Epithelial cell of esophagus (primary cell): ENCODE data around the gene NPDC1.

Source experiments
- DNase-seq: peaks from one replicate; pipeline ENCODE4 v3.0.0; 2010; ENCODE audit warnings: low read depth
- H3K4me3 ChIP-seq: 2 replicates; pipeline ENCODE4 v1.5.1; 2011; ENCODE audit warnings: mild to moderate bottlenecking, low read length, control low read depth
- TF ChIP-seq, protein P1 (sequence below): IDR thresholded peaks from 2 replicates; pipeline ENCODE4 v1.5.1; 2011; ENCODE audit warnings: low read depth, mild to moderate bottlenecking, low read length, control low read depth, inconsistent platforms; ENCODE audit not compliant: insufficient read depth; ENCODE audit errors: missing control alignments

Gene NPDC1

GRCh38 chr9:137046088-137046787 lies at the start of gene NPDC1:
TSS of gene NPDC1 (minus strand) at chr9:137046177. CDS start at chr9:137045989, 188 bp downstream.
- TF ChIP-seq, protein P1, sequence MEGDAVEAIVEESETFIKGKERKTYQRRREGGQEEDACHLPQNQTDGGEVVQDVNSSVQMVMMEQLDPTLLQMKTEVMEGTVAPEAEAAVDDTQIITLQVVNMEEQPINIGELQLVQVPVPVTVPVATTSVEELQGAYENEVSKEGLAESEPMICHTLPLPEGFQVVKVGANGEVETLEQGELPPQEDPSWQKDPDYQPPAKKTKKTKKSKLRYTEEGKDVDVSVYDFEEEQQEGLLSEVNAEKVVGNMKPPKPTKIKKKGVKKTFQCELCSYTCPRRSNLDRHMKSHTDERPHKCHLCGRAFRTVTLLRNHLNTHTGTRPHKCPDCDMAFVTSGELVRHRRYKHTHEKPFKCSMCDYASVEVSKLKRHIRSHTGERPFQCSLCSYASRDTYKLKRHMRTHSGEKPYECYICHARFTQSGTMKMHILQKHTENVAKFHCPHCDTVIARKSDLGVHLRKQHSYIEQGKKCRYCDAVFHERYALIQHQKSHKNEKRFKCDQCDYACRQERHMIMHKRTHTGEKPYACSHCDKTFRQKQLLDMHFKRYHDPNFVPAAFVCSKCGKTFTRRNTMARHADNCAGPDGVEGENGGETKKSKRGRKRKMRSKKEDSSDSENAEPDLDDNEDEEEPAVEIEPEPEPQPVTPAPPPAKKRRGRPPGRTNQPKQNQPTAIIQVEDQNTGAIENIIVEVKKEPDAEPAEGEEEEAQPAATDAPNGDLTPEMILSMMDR, result peak; percentile 76
- peak; percentile 81 for DNase-seq
- H3K4me3 ChIP-seq, result peak within 1 kb of the TSS; percentile 50

DNA sequence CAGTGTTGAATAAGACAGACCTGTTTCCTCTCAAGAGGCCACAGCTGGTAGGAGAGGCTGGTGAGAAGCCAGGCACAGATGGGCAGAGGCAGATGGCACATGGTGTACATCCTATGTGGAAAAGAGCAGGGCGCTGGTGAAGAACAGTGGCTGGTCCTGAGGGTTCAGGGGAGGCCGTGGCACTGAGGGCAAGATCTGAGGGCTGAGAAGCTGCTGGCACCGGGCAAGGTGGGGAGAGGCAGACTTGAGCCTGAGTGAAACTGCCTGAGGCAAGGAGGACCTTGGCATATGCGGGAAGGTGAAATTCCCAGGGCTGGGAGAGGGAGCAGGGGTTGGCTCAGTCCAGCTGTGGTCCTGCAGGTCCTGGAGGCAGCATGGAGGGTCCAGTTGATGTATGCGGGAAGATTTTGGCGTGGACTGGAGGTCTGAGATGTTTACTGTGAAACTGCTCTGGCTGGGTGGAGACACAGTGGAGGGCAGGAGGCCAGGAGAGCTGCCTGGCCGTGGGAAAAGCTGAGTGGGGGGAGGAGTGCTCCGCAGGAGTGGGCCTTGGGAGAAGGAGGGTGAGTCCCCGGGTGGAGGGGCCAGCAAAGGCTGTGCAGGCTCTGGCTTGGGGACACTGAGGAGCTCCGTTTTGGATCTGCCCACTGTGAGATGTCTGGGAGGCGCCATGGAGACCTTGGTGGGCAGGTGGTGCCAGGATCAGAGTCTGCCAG lies 43.4 kb upstream of the NPDC1 start:
- no peak overlapping the region for H3K4me3 ChIP-seq
- no peak for DNase-seq
- TF ChIP-seq, protein P1, result no peak

GRCh38 chr9:137088121-137088520 lies 42.1 kb upstream of the NPDC1 start:
- DNase-seq, result no peak
- TF ChIP-seq, protein P1, result no peak
- no peak overlapping the region for H3K4me3 ChIP-seq

DNA sequence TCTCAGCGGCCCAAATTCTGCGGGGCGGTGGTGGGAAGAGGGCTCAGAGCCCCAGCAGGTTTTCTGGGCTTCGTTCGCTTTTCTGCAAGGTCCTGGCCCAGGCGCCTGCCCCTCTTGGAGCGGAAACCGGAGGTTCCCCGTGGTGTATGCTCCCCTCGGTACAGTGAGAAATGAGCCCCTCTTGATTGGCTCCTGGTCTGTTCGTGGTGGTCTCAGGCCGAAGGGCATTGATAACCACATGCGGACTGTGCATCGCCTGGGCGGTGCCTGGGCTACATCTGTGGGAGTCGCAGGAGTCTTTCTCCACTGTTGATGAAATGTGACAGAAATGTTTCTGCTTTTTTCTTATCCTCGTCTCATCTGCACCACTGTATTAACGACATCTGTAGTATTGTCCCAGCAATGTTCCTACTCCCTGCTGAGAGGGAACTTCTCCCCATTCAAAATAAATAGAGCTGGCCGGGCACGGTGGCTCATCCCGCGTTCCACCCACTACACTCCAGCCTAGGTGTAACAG lies 41.5 kb upstream of the NPDC1 start:
- no peak for DNase-seq
- peak overlapping the region; percentile 72 for H3K4me3 ChIP-seq
- TF ChIP-seq, protein P1, result no peak

DNA sequence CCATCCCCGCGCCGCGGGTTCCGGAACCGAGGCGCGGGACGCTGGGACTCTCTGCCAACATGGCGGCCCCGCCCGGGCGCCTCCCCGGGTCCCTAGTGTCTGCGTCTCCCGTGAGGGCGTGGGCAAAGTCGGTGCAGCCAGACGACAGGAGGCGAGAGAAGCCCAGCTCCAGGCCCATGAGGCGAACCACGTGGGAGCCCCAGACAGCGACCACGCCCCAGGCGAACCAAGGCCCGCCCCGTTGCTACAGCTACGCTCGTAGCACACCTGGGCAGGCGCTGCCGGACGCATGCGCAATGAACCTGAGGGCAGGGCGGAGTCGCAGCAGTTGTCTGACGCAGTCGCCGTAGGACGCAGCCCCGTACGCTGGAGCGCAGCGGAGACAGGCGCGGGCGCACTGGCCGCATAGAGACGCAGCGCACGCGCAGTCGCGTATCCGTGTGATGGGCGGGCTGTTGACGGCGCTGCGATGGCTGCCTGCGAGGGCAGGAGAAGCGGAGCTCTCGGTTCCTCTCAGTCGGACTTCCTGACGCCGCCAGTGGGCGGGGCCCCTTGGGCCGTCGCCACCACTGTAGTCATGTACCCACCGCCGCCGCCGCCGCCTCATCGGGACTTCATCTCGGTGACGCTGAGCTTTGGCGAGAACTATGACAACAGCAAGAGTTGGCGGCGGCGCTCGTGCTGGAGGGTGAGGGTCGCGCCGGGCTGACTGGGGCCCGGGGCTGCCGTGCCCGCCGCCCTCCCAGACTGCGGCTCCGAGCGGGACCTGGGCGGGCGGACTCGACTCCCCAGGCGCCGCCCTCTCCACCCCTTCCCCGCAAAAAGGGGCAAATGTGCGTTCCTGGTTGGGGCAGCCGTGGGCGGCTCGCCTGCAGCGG lies 40.8 kb upstream of the NPDC1 start, which contains the start of gene MAN1B1:
Gene MAN1B1, plus strand, starts transcription at position 455 of the 878 bp plus-strand sequence. Its CDS starts 15 bp downstream, at position 470.
- H3K4me3 ChIP-seq, result peak within 1 kb of the TSS; percentile 72
- peak; percentile 100 for DNase-seq
- TF ChIP-seq, protein P1, result no peak

DNA sequence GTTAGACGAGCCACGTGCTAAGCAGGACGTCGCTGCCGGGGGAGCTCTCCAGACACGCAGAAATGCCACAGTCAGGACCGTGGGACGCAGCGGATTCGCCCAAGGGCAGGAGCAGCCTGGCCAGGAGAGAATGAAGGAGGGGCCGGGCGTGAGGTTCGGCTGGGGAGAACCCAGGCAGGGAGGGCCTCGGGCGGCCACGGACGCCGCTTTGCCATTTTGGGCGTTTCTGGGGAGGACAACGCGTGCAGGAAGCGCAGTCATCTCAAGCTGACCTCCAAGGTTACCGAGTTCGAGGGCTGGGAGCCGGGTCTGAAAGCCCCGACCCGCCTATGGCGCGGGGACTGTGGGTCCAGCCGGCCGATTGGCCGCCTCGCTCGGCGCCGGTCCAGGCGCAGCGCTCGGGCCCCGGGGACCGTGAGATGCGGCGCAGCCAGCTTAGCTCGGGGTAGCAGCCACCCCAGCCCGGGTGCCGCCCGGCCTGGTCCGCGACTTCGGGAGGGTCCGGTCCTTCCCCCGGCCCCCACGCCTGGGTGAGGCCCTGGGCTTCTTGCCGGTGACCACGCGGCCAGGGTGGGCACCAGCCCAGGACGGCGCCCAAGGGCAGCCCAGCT lies 40.0 kb upstream of the NPDC1 start:
- H3K4me3 ChIP-seq, result peak overlapping the region; percentile 55
- TF ChIP-seq, protein P1, result no peak
- peak; percentile 47 for DNase-seq
